ENCODE results near the gene LCN9. TPM values are rescaled to one million over a fixed set of nuclear protein-coding genes. Genes with fewer than 3 reads are reported as not detected.

The LCN9 gene
- total RNA-seq, 1 experiment from 2014 or later = not detected

DNA sequence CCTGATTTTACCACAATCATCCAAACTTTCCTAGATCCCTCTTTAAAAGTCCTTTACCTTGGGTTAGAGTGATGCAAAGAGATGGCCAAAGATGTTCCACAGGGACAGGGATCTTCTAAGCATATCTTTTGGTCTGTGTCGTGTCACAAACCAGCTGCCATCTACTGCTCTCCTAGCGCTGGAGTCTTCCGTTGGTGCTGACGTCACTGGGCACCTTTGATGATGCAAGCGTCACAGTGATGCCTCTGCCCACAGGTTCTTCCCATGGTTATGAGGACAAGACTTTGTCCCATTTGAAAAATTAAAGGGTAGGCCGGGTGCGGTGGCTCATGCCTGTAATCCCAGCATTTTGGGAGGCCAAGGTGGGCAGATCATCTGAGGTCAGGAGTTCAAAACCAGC is 22.1 kb upstream of the LCN9 start:
- no peak for DNase-seq (ENCODE audit: low read depth, low spot score)
- in situ Hi-C loops (cut with HindIII; ENCODE audit: low pct_unique_long_range_greater_than_20kb, low sequenced_read_pairs) = no loop called here

DNA sequence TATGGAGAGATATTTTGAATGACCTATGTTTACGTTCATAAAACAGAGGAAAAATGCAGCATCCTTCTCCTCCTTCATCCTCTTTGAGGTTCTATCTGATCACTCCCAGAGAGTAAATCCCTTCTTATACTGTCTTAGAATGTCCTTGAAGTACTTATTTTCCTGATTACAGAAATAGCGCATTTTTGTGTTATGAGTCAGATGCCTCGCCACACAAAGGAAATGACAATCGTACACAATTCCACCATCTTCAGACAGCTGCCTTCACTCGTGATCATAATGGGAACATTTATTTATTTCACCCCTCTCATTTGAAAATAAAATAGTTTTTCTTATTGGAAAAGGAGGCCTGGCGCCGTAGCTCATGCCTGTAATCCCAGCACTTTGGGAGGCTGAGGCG is 21.4 kb upstream of the LCN9 start:
- in situ Hi-C loops (cut with HindIII; ENCODE audit: low pct_unique_long_range_greater_than_20kb, low sequenced_read_pairs) = no loop called here
- peak; percentile 17 for DNase-seq (ENCODE audit: low read depth, low spot score)

DNA sequence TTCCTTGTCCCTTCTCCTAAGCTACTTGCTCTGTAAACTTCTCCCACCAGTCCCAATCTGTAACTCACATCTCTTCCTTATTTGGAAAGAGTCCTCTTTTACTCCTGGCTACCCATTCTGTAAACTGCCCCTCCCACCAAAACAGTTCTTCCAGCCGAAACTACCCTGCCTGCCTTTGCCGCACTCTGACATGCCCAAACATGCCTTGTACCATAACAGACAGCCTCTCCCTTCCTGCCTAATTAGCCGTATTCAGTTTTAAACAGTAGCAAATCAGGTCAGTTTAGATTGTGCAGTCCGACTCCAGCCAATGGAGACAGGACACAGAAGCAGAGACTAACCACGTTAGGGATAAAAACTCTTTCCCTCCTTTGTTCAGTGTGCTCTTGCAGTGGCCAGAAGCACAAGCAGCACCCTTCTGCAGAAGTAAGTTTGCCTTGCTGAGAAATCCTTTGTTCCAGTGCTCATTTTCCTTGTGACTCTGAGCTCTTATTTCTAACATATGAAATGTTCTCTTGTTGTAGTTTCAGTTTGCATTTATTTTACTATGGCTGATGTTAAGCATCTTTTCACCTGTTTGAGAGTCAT is 18.4 kb upstream of the LCN9 start:
- in situ Hi-C loops (cut with HindIII; ENCODE audit: low pct_unique_long_range_greater_than_20kb, low sequenced_read_pairs) = no loop called here
- DNase-seq (ENCODE audit: low read depth, low spot score) = no peak

DNA sequence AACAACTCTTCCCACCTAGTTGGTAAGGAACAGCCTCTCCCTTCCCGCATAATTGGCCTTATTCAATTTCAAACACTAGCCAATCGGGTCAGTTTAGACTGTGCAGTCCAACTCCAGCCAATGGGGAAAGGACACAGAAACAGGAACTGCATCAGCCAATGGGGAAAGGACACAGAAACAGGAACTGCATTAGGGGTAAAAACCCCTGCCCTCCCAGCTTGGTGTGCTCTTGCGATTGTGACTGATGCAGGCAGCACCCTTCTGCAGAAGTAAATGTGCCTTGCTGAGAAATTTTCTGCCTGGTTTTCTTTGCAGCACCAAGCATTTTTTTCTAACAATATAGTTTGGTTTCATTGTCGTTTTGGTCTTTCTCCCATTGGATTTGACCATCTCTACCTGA is 15.2 kb upstream of the LCN9 start:
- DNase-seq (ENCODE audit: low read depth, low spot score) = no peak
- in situ Hi-C loops (cut with HindIII; ENCODE audit: low pct_unique_long_range_greater_than_20kb, low sequenced_read_pairs) = no loop called here

DNA sequence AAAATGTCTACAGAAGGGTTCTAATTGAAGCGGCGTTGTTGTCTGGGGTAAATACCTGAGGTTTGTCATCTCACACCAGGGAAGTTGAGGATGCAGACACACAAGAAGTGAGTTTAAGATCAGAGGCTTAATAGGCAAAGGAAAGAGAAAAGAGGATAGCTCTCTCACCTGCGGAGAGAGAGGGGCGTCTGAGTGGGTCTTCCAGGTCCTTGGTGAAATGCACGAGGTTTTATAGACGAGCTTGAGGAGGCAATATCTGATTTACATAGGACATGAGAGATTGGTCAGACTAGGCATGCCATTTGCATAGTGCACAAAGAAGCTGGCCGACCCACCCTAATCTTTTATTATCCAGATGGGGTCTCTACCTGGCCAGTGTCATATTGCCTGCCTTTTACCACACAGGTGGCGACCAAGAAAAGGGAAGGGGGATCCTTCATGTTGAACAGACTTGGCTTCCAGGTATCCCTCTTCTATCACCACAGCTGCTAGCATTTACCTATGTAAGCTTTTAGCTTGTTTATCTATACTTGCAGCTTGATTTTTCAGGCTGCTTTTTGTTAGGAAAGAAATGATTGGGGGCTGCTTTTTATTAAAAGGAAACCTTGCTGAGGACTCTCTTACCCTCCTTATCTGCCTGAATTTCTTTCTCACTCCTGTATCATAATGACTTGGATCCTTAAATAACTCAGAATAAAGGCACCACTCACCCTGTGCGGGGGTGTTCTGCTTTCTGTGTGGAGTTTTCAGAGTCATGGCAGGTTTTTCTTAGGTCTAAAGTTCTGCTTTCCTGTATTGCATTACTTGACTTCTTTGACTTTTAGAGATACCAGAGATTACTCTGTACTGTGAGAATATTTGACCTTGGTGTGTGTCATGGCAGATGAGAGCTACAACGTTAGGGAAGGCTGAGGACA is 14.4 kb upstream of the LCN9 start:
- in situ Hi-C loops (cut with HindIII; ENCODE audit: low pct_unique_long_range_greater_than_20kb, low sequenced_read_pairs) = no loop called here
- no peak for DNase-seq (ENCODE audit: low read depth, low spot score)

DNA sequence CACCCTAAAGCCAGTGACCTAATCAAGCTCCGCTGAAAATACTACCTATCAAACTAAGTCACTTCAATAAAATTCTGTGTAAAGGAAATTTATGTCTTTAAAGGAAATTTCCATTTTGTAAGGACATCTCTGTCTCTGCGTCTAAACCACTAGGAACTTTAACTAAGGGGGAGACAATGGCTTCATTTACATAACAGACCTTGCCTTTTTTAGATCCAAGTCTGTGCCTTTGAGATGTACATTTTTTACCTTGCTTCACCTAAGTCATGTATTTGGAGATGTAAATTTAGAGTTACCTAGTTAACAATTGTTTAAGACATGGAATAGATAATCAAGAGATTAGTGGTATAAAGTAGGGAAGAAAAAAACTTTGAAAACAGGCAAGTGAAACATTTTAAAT is 13.6 kb upstream of the LCN9 start:
- in situ Hi-C loops (cut with HindIII; ENCODE audit: low pct_unique_long_range_greater_than_20kb, low sequenced_read_pairs) = no loop called here
- DNase-seq (ENCODE audit: low read depth, low spot score) = no peak

DNA sequence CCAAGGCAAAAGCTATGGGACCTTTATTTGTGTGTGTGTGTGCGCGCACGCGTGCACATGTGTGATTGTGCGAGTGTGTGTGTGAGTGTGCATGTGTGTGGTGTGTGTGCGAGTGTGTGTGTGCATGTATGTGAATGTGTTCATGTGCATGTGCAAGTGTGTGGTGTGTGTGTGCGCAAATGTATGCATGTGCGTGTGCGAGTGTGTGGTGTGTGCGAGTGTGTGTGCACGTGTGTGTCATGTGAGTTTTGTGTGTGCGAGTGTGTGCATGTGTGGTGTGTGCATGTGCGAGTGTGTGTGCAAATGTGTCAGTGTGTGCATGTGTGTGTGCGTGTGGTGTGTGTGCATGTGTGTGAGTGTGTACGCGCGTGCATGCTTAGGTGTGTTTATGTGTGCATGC is 12.7 kb upstream of the LCN9 start:
- in situ Hi-C loops (cut with HindIII; ENCODE audit: low pct_unique_long_range_greater_than_20kb, low sequenced_read_pairs) = no loop called here

DNA sequence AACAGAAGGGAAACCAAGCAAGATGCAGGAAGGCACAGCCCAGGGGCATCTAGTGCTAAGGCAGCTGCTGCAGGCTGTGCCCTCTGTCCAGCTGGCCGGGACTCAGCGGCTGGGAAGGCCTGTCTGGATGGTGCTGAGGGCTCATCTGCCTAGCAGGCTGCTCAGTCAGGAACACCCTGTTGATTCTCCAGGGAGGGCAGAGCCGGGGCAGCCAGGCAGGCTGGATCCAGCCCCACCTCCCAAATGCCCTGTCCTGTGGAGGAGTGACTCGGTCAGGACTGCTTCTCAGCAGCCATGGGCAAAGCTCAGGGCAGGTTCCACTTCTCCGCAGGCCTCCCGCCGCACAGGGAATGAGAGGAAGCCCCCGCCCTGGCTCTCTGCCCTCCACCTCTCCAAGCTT is 7.8 kb upstream of the LCN9 start:
- DNase-seq (ENCODE audit: low read depth, low spot score) = no peak
- in situ Hi-C loops (cut with HindIII; ENCODE audit: low pct_unique_long_range_greater_than_20kb, low sequenced_read_pairs) = no loop called here

More for the DNA sequence above, 12.7 kb upstream of the LCN9 start:
- DNase-seq (ENCODE audit: low read depth, low spot score) = no peak

DNA sequence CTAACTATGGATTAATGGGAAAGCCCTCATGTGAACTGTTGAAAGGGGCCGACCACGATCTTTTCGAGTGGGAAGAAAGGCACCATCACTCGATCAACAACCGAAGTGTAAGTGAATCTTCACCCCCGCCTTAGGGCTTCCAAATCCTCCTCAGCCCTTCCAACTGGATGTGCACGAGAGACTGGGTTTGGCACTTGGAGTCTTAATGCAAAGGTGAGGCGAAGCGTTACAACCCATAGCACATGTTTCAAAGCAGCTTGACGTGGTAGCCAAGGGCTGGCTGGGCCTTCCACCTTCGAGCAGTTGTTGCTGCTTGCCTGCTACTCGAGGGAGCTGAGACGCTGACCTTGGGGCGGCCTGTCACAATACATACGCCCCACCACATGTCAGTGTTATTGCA is 5.7 kb upstream of the LCN9 start:
- DNase-seq (ENCODE audit: low read depth, low spot score) = no peak
- in situ Hi-C loops (cut with HindIII; ENCODE audit: low pct_unique_long_range_greater_than_20kb, low sequenced_read_pairs) = no loop called here

DNA sequence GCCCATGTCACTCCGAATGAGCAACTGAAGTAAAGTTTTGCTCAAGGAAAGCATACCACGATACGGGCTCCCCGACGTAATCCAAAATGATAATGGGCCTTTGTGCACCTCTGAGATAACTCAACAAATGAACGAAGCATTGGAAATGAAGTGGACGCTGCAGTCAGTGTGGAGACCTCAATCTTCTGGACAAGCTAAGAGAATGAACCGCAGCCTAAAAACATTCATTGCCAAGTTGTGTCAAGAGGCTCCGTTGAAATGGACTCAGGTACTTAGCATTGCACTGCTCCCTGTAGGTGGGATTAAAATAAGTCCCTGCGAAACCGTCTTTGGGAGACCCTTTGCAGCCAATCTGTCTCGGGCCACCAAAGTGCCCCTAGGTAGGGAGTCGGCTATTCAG is 3.9 kb upstream of the LCN9 start:
- no peak for DNase-seq (ENCODE audit: low read depth, low spot score)
- in situ Hi-C loops (cut with HindIII; ENCODE audit: low pct_unique_long_range_greater_than_20kb, low sequenced_read_pairs) = no loop called here

DNA sequence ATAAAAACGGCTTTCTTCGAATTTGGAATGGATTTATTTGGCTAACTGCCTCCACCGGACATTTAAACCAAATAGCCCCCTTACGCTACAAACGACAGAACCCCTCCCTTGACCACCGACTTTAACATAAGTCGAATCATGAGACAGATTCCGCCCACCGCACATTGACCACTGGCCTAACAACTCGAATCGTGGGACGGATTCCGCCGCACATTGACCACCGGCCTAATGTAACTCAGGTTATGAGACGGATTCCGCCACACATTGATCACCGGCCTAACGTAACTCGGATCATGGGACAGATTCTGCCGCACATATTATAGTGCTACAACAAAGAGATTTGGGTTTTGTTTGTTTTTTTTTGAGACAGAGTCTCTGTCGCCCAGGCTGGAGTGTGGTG is 2.7 kb upstream of the LCN9 start:
- no peak for DNase-seq (ENCODE audit: low read depth, low spot score)
- in situ Hi-C loops (cut with HindIII; ENCODE audit: low pct_unique_long_range_greater_than_20kb, low sequenced_read_pairs) = no loop called here

DNA sequence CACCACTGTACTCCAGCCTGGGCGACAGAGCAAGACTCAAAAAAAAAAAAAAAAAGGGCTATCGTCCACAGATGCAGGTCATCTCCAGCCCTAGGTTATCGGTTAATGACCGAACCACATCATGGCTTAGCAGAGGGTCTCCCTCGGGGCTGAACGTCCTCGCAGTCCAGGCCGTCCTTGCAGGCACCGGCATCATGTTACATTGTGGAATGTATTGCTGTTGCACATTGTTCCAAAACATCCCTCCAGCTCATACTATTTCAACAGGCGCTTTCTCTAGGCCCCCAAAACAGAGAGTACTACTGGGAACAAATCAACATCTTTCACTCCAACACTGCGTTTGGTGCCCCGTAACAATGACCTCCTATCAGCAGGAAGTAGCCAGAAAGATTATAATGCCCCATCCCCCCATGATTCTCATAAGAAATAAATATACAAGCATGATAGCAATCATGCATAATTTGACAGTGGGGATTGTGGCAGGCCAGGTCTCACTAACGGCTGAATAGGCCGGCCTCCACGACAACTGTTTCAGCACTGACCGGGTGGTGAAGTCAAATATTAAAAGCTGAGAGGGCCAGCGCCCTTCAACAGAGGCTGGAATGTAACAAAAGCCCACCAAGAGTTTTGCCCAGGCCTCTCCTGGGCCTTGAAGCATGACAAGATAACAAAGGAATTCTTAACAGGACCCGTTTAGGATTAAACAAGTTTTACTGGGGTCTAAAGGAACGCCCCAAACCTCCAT is 1.1 kb upstream of the LCN9 start:
- in situ Hi-C loops (cut with HindIII; ENCODE audit: low pct_unique_long_range_greater_than_20kb, low sequenced_read_pairs) = no loop called here
- DNase-seq (ENCODE audit: low read depth, low spot score) = no peak

DNA sequence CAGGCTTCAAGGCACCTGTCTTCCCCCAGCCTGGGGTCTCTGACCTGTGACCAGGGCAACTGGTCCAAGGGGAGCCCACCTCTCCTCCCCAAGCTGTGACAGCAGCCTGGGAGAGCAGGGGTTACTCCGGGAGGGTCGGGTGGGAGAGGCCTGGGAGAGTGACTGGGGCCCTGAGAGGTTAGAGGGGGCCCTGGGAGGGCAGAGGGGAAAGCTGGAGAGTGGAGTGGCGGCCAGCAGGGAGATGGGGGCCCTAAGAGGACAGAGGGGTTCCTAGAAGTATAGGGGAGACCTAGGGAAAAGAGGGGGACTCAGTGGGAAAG is 302 bp downstream of the LCN9 start:
- in situ Hi-C loops (cut with HindIII; ENCODE audit: low pct_unique_long_range_greater_than_20kb, low sequenced_read_pairs) = no loop called here
- DNase-seq (ENCODE audit: low read depth, low spot score) = no peak

DNA sequence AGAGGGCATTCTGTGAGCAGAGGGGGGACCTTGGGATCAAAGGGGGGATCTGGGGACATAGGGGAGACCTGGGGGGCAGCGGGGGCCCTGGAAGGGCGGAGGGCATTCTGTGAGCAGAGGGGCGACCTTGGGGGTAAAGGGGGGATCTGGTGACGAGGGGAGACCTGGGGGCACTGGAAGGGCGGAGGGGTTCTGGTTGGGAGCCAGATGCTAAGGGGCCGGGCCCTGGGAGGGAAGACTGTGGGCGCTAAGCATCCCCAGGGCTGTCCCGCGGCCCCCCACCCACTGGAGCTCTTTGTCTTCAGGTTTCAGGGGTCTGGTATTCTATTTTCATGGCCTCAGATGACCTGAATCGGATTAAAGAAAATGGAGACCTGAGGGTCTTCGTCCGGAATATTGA is 748 bp downstream of the LCN9 start:
- DNase-seq (ENCODE audit: low read depth, low spot score) = no peak
- in situ Hi-C loops (cut with HindIII; ENCODE audit: low pct_unique_long_range_greater_than_20kb, low sequenced_read_pairs) = no loop called here

DNA sequence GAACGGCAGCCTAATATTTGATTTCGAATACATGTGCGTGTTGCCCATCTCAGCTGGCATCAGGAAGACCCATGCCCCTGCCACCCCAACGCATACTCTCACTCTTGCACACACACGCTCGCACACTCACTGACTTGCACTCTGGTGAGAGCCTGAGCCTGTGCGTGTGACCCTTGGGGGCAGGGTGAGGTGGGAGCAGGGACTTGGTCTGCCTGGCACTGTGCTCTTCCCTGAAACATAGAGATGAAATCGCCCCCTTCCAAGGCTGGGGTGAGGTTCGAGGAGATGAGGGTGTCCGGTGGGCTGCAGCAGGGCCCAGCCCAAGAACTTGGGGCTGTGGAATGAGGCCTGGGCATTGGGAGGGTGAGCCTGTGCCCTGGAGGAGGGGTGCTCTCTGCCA is 1.2 kb downstream of the LCN9 start:
- DNase-seq (ENCODE audit: low read depth, low spot score) = no peak
- in situ Hi-C loops (cut with HindIII; ENCODE audit: low pct_unique_long_range_greater_than_20kb, low sequenced_read_pairs) = no loop called here

DNA sequence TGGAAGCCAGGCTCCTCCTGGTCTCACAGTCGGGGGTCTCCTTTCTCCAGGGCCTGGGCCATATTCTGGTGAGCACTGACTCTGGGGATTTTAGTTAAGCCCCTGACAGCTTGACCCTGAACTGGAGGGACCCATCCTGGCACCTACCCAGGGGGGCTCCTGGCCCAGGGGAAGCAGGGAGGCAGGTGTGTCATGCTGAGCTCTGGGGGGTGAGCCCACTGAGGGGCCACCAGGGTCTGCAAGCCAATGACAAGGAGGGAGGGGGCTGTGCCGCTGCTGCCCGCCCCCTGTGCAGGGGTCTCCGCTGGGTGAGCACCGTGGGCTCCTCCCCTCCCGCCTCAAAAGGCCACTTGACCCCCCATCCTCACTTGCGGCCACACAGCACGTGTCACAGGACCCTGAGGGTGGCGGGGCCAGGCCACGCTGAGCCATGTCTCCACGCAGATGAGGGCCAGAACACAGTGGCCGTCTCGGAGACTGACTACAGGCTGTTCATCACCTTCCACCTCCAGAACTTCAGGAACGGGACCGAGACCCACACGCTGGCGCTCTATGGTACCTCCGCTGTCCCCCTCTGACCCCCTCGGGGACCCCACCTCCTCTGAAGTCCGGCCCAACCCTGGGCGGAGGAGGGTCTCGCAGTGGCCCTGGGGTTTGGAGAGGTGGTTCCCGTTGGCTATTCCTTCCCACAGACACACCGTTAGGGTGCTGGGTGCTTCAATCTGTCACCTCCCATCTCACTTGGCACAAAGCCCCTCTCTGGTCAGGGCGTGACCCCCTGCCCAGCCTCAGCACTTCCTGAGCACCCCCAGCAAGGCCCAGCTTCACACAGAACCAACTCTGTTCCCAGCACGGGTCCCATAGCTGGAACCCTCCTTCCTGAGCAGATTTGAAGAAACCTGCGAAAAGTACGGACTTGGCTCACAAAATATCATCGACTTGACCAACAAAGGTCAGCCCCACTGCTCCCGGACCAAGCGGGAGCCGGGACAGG is 2.0 kb downstream of the LCN9 start:
- no peak for DNase-seq (ENCODE audit: low read depth, low spot score)
- in situ Hi-C loops (cut with HindIII; ENCODE audit: low pct_unique_long_range_greater_than_20kb, low sequenced_read_pairs) = no loop called here

DNA sequence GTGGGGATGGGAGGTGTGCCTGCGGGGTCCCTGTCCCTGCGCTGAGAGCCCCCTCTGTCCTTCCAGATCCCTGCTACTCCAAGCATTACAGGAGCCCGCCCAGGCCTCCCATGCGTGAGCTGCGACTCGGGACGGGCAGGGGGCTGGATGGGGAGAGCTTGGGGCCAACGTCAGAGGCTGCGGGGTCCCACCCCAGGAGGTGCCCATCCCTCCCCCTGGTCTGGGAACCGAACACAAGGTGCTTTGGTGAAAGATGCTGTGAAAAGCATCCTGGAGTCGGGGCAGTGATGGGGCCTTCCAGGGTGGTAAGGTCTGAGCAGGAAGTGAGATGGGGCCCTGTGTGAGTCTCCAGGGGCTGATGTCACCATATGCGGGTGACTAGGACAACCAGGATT is 2.7 kb downstream of the LCN9 start:
- in situ Hi-C loops (cut with HindIII; ENCODE audit: low pct_unique_long_range_greater_than_20kb, low sequenced_read_pairs) = no loop called here
- no peak for DNase-seq (ENCODE audit: low read depth, low spot score)
